NCI-H1092 treated with DMSO at 0.1 percent for 48 hours (cell line): ENCODE measurements around the gene ZNF267.
"Not testable (repeated sequence)": the region's sequence is repeated elsewhere in the genome, so short reads cannot be mapped to it uniquely, and the experiment has no call there.

ENCODE experiments used
- DNase-seq: peaks from one replicate; lab custom pipeline; 2025; lab: John Stamatoyannopoulos, UW

The ZNF267 gene

DNA sequence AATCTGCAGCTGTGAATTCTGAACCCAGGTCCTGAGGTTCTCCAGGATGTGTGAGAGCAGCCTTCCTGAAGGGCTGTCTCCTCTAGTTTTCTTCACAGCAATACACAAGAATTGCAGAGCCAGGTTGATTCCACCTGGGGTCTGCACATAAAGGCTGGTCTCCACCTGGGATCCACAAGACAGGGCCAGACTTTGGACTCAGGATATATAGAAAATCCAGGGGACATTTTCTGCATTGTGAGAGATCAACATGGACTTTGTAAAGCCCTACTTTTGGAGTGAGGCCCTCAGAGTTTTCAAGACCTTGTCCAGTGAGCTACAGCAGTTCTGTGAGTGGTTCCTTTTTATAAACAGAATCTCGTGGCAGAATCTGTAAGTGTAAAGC lies 6.3 kb downstream of the ZNF267 start:
- no peak for DNase-seq

DNA sequence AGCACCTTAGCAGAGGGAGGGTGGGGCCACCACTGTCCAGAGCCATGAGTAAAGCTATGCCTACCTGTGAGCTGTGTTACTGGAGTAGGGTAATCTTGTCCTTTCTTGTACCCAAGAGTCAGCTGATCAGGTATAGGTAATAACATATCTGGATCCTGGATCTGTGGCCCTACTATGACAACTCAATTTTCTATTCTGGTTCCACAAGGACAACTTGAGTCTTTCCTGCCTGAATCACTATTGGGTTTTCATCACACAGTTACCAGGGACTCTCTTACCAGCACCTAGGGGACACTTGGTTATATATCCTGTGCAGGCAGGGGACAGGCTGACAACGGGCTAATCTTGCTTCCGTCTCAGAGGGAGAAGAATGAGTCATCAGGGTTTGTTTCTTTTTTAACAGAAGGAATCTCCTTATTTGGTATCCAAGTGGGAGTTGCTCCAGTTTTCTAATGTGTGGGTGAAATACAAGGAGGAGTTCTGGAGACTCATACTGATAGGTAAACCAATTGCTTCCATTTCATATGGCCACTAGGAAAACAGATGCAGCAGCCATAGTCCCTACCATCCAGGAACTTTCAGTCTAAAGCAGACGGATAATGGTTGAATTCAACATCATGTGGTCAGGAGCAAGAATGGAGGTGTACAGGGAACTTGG lies 6.8 kb downstream of the ZNF267 start:
- DNase-seq = no peak

DNA sequence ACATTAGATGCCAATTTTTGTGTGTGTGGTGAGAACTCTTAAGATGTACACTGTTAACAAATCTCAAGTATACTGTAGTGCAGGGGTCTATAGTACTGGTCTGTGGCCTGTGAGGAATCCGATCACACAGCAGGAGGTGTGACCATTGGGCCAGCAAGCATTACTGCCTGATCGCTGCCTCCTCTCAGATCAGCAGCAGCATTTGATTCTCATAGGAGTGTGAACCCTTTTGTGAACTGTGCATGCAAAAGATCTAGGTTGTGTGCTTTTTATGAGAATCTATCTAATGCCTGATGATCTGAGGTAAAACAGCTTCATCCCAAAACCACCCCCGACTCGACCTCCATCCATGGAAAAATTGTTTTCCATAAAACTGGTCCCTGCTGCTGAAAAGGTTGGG lies 12.6 kb downstream of the ZNF267 start:
- no peak for DNase-seq

DNA sequence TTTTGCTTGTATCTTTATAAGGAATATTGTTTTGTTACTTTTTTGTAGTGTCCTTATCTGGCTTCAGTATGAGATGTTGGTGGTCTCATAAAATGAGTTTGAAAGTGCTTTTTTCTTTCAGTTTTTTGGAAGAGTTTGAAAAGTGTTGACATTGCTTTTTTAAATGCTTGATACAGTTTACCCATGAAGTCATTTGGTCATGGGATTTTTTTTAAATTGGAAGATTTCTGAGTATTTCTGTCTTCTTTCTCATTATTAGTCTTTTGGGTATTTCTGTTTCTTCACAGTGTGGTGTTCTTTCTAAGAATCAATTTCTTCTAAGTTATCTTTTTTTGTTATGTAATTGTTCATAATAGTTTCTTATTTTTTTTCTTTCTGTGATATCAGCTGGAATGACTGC lies 15.1 kb downstream of the ZNF267 start:
- no peak for DNase-seq

DNA sequence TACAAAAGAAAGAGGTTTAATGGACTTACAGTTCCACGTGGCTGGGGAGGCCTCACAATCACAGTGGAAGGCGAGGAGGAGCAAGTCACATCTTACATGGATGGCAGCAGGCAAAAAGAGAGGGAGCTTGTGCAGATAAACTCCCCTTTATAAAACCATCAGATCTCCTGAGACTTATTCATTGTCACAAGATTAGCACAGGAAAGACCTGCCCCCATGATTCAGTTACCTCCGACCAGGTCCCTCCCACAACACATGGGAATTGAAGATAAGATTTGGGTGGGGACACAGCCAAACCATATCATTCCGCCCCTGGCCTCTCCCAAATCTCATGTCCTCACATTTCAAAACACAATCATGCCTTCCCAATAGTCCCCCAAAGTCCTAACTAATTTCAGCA lies 18.5 kb downstream of the ZNF267 start:
- DNase-seq = not testable (repeated sequence)

DNA sequence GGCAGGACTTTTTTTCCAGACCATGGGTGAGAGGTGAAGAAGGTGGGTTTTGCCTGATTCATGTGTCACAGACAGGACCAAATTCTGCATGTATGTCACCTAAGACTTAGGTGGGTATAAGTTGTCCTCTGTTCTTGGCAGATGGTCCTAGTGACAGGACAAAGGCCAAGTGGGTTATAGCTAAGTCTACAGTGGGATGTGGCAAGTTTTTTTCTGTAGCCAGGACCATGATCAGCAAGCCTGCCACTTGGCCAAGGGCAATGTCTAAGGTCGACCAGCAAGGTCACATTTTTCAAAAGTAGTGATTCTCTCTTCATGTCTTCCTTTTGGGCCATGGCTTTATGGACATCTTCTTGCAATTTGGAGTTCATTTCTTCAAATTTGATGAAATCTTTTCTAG lies 20.2 kb downstream of the ZNF267 start:
- no peak for DNase-seq

DNA sequence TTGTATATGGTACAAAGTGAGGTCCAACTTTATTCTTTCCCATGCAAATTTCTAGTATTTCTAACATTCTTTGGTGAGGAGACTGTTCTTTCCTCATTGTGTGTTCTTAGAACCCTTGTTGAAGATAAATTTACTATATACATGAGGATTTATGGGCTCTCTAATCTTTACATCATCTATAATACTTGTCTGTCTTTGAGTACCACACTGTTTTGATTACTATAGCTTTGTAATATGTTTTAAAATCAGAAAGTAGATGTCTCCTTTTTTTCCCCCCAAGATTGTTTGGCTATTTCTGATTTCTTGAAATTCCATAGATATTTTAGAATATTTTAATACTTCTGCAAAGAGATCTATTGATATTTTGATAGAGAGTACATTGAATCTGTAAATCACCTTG lies 23.7 kb downstream of the ZNF267 start:
- DNase-seq = no peak

DNA sequence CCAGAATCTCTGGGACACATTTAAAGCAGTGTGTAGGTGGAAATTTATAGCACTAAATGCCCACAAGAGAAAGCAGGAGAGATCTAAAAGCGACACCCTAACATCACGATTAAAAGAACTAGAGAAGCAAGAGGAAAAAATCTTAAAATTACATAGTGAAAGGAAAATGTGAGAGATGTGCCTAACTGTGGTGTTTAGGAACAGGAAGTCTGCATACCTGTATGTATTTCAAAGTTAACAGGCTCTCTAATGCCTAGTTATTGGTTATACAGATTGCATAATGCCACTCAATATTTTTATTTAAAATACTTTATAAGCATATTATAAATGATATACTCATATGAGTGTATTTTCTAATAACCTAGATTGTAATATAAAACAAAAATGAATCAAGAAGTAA lies 25.9 kb downstream of the ZNF267 start:
- DNase-seq = no peak

DNA sequence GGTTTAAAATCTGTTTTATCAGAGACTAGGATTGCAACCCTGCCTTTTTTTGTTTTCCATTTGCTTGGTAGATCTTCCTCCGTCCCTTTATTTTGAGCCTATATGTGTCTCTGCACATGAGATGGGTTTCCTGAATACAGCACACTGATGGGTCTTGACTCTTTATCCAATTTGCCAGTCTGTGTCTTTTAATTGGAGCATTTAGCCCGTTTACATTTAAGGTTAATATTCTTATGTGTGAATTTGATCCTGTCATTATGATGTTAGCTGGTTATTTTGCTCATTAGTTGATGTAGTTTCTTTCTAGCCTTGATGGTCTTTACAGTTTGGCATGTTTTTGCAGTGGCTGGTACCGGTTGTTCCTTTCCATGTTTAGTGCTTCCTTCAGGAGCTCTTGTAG lies 31.0 kb downstream of the ZNF267 start:
- DNase-seq = not testable (repeated sequence)

DNA sequence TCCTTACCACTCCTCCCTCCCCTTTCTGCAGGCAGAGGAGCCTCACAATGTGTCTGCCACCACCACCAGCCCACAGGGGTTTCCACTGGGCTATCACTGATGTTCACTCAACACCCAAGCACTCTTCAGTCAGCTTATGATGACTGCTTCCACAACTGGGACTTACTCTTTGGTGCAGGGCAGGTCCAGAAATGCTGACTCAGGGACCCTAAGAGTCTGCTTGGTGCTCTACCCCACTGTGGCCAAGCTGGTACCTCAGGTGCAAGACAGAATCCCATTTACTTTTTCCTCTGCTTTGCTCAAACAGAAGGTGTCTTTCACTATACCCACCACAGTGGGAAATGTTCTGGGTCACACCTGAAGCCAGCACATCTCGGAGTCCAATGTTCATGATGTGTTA lies 40.1 kb downstream of the ZNF267 start:
- no peak for DNase-seq

DNA sequence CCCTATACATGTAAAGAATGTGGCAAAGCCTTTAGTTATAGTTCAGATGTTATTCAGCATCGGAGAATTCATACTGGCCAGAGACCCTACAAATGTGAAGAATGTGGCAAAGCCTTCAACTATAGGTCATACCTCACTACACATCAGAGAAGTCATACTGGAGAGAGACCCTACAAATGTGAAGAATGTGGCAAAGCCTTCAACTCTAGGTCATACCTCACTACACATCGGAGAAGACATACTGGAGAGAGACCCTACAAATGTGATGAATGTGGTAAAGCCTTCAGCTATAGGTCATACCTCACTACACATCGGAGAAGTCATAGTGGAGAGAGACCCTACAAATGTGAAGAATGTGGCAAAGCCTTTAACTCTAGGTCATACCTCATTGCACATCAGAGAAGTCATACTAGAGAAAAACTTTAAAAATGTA lies 42.5 kb downstream of the ZNF267 start:
- DNase-seq = no peak

DNA sequence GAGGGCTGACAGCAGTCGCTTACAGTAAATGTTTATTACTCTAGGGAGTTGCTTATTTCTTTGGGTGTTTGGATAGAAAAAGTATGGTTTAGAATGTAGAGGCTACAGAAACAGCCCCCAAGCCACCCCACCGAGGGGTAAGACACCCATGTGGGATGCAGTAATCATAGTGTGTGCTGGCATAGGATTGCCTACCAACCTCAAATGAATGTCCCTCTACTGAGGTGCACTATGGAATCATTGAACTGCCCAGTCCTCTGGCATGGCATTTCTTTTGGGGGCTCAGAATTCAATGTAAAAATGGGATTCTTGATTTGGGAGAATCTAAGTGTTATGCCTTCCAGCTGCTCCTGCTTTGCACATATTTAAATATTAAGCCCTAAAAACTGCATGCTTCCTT lies 46.8 kb downstream of the ZNF267 start:
- no peak for DNase-seq

DNA sequence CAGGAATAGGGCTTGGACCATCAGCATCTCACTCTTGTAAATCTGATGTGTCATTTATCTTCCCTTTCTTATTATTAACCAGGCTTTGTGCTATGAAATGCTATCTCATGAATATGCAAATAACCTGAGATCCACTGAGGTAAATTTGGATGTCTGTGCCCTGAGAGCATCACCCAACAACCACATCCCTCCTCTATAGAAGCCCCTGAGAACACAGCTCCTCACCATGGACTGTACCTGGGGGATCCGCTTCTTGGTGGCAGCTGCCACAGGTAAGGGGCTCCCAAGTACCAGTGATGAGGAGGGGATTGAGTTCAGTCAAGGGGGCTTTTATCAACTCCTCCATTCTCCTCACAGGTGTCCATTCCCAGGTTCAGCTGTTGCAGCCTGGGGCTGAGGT lies 78.2 kb downstream of the ZNF267 start:
- DNase-seq = not testable (repeated sequence)

DNA sequence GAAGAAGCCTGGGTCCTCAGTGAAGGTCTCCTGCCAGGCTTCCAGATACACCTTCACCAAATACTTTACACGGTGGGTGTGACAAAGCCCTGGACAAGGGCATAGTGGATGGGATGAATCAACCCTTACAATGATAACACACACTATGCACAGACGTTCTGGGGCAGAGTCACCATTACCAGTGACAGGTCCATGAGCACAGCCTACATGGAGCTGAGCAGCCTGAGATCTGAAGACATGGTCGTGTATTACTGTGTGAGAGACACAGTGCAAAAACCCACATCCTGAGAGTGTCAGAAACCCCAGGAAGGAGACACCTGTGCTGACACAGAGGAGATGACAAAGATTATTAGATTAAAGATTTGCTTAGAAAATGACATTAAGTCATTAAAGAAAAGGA lies 78.6 kb downstream of the ZNF267 start:
- DNase-seq = not testable (repeated sequence)

DNA sequence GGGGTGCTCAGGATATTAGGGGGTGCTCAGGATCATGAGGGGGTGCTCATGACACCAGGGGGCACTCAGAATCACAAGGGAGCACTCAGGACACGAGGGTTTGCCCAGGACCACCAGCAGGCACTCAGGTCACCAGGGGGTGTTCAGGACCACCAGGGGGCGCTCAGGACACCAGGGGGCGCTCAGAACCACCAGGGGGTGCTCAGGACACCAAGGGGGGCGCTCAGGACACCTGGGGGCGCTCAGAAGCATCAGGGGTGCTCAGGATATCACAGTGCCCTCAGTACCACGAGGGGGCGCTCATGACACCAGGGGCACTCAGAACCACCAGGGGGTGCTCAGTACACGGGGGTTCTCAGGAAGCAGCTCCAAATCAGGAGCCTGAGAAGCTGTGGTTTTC lies 82.6 kb downstream of the ZNF267 start:
- not testable (repeated sequence) for DNase-seq

DNA sequence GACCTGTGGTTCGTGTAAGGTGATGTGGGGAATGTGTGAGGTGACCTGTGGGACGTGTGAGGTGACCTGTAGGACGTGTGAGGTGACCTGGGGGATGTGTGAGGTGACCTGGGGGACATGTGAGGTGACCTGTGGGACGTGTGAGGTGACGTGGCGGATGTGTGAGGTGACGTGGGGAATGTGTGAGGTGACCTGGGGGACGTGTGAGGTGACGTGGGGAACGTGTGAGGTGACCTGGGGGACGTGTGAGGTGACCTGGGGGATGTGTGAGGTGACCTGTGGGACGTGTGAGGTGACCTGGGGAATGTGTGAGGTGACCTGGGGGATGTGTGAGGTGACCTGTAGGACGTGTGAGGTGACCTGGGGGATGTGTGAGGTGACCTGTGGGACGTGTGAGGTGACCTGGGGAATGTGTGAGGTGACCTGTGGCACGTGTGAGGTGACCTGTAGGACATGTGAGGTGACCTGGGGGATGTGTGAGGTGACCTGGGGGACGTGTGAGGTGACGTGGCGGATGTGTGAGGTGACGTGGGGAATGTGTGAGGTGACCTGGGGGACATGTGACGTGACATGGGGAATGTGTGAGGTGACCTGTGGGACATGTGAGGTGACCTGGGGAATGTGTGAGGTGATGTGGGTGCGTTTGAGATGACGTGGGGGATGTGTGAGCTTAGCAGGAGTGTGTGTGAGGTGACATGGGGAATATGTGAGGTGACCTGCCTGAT lies 86.7 kb downstream of the ZNF267 start:
- not testable (repeated sequence) for DNase-seq
